GM19438 (cell line): Measurements from ENCODE around the gene SLC19A1.

Source experiments
- ATAC-seq: cut with Tn5 transposase; IDR thresholded peaks from one replicate; pipeline ENCODE4 v1.9.1; 2021; ENCODE audit warnings: low read depth; ENCODE audit not compliant: unreplicated experiment

The SLC19A1 gene

GRCh38 chr21:45496968-45497845 lies 45.0 kb downstream of the SLC19A1 start:
- no peak for ATAC-seq

GRCh38 chr21:45496151-45496967 lies 45.9 kb downstream of the SLC19A1 start:
- ATAC-seq = no peak

GRCh38 chr21:45494851-45495680 lies 47.2 kb downstream of the SLC19A1 start:
- no peak for ATAC-seq

- no peak for ATAC-seq
Measured at GRCh38 chr21:45494135-45494850, 47.9 kb downstream of the SLC19A1 start.

GRCh38 chr21:45493401-45494001 lies 48.7 kb downstream of the SLC19A1 start:
- no peak for ATAC-seq

GRCh38 chr21:45492765-45493164 lies 49.5 kb downstream of the SLC19A1 start:
- no peak for ATAC-seq

- ATAC-seq = no peak
Measured at GRCh38 chr21:45491623-45492022, 50.6 kb downstream of the SLC19A1 start.

- no peak for ATAC-seq
Measured at GRCh38 chr21:45491056-45491455, 51.2 kb downstream of the SLC19A1 start.

- ATAC-seq = no peak
Measured at GRCh38 chr21:45490049-45490731, 52.0 kb downstream of the SLC19A1 start.

- no peak for ATAC-seq
Measured at GRCh38 chr21:45489722-45489982, 52.6 kb downstream of the SLC19A1 start.

GRCh38 chr21:45488931-45489721 lies 53.1 kb downstream of the SLC19A1 start:
- no peak for ATAC-seq

- no peak for ATAC-seq
Measured at GRCh38 chr21:45487891-45488600, 54.2 kb downstream of the SLC19A1 start.

- ATAC-seq = no peak
Measured at GRCh38 chr21:45487161-45487806, 55.0 kb downstream of the SLC19A1 start.

GRCh38 chr21:45486443-45487160 lies 55.6 kb downstream of the SLC19A1 start:
- ATAC-seq = no peak

- no peak for ATAC-seq
Measured at GRCh38 chr21:45485686-45486442, 56.4 kb downstream of the SLC19A1 start.

- no peak for ATAC-seq
Measured at GRCh38 chr21:45484318-45484717, 57.9 kb downstream of the SLC19A1 start.
